ENCODE measurements around the gene ZCCHC24.

ZCCHC24 gene

DNA sequence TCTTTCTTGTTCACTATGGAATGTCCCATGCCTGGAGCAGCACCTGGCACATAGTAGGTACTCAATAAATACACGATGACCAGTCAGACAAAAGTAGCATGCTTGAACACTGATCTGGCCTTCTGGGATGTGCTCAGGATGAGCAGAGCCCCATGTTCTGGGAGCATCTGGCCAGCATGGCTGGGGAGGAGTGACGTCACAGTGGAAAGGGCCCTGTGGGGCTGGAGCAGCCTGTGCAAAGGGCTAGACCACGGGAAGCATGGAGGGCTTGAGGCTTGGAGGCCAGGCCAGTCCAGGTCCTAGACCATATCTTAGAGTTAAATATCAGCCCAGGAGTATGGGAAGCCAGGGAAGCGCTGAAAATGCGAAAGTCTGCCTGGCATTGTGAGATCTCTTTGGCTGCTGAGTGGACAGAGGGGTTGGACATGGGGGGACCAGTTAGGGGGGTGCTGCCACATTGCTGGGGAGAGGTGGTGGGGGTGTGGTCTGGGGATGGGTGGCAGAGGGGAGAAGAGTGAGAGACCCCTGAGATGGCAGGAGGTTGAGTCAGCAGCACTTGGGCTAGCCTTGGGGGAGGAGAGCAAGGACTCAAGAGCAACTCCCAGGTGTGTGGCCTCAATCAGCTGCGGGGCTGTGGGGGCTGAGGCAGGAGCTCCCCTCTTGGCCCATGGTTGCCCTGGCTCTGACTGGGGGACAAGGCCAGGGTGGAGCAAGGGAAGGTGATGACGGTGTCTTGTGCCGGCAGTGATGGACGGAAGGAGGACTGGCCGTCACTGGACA, 34.9 kb downstream of the ZCCHC24 start:
- DNase-seq (ENCODE audit: low spot score): no peak

DNA sequence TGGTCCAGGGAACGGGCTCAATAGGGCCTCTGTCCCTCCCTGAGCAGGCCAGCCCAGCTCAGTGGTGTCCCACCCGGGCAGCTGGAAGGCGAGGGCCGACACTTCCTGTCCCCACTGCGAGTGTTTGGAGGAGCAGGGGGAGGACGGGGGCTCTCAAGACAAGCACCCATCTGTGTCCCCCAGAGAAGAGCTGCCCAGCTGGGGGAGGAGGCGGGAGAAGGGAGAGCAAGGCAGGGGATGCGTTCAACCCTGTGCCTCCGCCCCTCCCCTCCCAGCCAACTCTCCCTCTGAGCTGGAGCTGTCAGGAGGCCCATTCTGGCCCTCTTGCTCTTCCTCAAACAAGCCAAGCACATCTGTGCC, 35.7 kb downstream of the ZCCHC24 start:
- no peak for DNase-seq (ENCODE audit: low spot score)

DNA sequence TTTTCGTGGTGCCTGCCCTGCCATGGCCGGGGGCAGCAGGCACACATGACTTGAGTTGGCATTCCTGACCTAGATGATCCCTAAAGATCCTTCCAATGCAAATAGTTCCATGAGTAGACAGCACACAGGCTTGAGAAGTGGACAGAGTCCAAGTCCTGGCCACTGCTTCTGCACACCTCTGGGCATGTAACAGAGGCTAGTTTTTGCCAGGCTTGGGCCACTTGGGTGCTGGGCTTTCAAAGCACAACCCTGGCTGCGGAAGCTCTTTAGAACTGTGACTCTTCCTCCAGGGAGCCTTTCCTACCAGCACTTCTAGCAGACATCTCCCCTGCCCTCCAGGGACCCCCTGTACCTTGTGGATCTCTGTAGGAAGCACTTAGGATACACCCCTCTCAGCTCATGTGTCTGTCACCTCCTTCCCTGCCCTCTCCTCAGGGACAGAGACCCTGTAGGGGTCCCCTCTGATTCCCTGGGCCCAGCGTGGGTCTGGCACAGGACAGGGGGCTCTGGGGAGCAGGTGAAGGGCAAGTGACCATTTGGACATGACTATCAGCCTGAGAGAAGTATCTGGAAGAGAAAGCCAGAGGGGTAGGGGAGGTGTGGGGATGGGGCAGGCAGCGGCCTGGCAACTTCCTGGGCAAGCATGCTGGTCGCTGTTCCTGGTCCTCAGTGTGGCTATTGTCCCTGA, 36.2 kb downstream of the ZCCHC24 start:
- DNase-seq (ENCODE audit: low spot score): no peak

DNA sequence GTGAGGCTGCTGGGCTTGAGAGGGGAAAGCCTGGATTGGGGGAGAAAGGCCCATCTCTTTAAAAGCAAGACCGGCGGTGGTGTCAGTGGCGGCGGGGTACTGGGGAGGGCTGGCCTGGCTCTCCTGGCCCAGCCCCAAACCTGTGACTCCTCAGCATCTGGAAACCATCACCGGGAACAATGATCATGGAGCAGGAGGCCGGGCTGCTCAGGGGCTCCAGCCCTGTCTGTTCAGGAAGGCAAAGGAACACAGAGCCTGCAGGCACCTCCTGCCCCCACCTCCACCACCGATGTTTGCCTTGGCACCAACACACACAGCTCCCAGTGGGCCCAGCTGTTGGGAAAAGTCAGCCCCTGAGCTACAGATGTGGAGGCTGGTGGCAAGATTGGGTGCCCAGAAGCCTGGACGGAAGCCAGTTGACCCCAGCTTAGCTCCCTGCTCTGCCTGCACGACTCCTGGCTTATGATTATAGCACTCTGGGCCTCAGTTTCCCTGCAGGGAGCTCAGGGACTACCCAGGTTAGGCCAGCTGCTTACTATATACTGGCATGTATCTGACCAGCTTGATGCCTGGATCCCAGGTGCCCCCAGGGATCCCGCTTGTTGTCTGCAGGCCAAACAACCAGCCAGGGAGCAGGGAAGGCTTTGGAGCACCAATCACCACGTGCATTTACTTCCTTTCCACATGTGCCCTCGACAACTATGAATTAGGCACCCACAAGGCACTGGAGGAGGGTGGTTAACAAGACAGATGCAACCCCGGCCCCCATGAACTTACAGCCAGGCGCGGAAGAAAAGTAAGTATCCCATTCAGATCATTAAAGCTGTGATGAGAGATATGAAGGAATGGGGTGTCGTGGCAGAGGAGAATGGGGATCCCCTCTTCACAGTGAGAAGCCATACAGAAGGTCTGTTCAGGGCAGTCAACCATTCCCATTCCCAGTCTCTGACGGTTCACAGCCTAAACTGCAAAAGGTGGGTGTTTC, 37.3 kb downstream of the ZCCHC24 start:
- peak; percentile 83 for DNase-seq (ENCODE audit: low spot score)

DNA sequence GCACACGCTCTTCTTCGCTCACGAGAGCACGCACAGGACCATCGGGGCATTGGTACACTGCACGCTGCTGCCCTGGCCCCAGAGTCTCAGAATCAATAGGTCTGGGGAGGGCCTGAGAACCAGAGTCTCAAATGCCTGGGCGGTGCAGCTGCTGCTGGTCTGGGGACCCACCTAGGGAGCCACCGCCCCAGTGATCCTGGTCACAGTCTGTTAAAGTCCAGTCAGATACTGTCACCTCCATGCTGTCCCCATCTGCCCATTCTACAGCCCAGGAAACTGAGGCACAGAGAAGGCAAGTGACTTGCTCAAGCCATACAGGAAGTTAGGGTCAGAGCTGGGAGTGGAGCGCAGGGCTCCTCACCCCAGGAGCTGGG, 38.0 kb downstream of the ZCCHC24 start:
- DNase-seq (ENCODE audit: low spot score): no peak

DNA sequence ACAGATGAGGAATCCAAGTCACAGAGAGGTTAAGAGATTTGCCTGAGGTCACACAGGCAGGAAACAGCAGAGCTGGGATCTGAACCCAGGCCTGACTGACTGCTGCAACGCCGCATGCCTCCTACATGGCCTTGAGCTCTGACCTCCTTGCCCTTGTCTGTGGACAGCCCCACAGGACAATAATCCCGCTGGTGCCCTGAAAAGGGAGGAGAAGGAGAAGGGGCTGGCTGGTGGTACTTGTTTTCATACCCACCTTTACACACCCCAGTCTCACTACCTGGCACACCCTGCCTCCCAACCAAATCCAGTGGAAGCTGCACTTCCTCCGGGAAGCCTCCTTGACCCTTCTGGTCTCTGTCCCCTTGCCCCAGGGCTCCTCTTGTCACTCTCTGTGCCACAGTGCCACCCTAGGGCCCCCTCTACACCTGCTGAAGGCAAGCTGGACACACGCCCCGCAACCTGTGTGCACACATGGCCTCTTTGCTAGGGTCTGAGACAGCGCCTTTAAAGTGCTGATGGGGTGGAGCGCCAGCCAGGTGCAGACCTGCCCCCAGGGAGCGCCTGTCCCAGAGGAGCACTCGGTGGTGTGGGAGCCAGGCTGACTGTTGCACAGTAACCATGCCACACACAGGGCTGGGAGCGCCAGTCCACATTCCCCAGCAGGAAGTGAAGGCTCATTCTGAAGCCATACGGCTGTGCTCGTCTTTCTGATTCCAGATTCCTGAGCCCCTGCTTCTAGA, 38.6 kb downstream of the ZCCHC24 start:
- DNase-seq (ENCODE audit: low spot score): no peak

DNA sequence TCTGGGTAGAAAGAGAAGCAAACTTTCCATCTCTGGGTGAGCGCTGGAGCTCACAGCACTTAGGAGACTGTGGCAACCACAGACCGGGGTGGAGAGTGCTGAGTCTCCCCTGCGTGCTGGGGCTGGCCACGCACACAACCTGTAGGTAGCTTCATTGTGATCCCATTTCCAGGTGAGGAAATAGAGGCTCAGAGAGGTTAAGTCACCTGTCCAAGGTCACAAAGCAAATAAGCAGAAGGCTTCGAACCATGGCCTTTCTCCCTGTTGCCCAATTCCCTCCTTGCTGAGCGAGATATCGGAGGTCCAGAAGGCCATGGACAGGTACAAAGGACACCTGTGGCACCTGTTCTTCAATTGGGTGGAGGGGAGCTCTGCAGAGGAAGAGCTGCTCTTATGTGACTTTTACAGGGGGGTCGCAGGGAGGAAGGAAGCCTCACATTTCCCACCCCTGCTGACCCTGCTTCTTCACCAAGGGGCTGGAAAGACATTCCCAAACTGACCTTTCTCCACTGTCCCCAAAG, 39.4 kb downstream of the ZCCHC24 start:
- no peak for DNase-seq (ENCODE audit: low spot score)

DNA sequence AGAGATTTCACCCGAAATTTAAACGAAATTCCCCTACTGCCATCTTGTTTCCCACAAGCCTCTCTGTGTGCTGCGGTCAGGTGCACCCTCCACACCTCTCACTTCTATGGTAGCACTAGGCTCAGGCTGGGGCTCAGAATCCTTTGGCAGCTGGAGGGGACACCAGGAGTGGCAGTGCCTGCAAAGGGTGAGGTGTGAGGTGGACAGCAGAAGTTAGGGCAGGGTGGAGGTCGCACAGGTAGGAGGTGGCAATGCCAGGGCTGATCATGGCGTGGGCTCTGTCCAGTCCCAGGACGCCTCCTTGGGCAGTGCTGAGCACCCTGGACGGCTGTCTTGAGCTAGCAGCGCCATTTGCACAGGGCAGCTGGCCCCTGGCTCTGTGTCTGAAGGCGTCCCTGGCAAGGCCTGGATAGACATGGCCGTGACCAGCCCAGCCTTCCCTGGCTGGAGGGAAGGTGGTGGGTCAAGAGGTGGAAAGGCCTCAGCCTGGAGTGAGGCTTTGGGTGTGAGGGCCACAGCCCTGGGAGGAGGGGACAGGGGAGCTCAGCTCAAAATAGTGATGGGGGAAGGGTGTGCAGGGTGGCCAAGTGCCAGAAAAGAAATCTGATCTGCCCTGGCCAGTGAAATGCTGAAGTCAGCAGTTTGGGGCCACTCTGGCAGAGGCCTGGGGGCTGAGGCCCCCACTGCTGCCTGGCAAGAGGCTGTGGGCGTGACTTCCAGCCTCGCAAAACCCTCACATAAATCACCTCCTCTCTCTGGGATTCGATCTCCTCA, 40.0 kb downstream of the ZCCHC24 start:
- no peak for DNase-seq (ENCODE audit: low spot score)

DNA sequence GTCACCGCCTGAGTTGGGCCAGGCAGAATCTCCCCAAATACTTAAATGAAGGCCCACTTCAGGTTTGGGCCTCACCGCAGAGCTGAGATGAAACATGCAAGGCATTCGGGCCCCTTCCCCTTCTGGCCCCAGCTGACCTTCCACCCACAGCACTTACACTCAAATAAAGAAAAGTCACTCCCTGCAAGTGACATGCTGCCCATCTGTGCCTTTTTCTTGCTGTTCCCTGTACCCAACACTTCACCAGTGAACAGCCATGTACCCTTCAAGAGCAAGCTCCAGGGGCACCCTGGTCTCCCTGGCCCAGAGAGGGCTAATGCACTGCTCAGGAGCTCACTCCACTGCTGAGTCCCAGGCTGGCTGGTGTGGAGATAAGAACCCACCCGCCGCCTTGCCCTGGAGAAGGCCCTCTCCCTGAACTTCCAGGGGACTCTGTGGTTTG, 40.7 kb downstream of the ZCCHC24 start:
- DNase-seq (ENCODE audit: low spot score): no peak

DNA sequence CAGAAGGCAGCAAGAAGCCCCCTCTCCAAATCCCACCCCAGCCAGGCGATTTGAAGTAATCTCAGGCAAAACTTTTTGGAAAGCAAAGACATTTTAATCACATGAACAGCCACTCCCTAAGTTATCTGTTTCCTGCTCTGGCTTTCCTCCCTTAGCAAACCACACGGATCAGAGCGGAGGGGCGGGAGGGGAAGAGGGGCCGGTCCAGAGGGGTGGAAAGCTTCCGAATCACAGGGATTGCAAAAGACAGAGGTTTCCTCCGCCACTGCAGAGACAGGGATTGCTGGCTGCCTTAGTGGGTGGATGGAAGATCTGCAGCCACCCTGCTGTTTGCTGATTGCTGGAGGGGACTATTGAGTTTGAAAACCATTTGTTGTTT, 41.2 kb downstream of the ZCCHC24 start:
- DNase-seq (ENCODE audit: low spot score): no peak

DNA sequence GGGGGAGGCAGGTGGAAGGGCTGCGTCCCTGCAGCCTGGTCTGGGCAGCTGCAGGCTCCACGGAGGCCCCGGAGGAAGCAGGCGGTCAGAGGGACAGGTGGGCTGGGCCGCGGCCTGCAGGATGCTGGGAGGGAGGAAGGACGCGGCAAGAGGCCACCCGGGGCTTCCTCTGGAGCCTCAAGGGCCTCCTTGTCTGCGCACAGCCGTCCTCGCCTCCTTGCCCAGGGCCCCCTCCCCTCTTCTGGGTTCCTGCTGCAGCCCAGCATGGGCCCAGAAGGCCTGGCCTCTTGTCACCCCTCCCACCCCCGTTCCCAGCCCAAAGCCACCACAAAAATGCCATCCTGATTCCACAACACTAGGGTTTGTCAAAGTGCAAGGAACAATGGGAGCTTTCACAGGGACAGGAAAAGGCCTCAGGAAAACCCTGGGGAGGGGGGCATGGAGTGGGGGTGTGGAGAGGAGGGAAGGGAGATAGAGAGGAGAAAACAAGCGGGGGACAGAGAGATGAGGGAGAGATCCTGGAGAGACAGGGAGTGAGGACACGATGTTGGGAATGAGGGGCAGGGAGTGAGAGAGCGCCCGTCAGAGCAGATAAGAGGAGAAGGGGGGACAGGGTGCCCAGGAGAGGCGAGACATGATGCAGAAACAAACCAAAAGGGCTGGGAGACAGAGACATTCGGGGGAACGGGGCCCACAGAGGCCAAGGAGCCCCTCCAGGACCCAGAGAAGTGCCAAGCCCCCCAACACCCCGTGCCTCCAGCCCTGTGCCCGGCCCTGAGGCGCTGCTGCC, 41.8 kb downstream of the ZCCHC24 start:
- no peak for DNase-seq (ENCODE audit: low spot score)

DNA sequence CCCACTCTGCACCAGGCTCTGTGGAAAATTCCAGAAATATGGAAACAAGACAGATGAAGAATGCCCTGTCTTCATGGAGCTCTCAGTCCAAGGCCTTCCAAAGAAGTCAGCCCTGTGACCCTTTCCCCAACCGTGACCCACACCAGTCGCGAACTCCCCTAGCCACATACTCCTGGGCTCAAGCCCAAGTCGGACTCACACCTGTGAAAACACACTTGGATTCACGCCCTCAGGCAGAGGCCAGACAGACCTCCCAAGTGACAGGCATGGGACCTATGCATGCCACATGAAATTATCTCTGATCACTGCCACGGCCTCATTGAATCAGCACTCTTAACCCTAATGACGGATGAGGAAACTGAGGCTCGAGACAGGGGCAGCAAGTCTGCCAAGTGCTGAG, 42.5 kb downstream of the ZCCHC24 start:
- DNase-seq (ENCODE audit: low spot score): no peak

DNA sequence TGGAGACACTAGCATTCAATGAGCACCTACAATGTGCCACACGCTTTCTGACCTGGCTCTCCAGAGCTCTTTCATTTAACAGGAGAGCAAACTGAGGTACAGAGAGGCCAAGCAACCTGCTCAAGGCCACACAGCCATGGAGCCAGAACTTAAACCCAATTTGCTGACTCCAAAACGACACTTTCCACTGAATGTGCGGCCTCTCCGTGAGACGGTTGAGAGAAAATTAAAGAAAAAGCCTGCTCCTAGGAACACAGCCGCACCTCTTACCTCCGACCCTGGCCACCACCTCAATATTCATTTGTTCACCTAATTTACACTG, 42.8 kb downstream of the ZCCHC24 start:
- no peak for DNase-seq (ENCODE audit: low spot score)

DNA sequence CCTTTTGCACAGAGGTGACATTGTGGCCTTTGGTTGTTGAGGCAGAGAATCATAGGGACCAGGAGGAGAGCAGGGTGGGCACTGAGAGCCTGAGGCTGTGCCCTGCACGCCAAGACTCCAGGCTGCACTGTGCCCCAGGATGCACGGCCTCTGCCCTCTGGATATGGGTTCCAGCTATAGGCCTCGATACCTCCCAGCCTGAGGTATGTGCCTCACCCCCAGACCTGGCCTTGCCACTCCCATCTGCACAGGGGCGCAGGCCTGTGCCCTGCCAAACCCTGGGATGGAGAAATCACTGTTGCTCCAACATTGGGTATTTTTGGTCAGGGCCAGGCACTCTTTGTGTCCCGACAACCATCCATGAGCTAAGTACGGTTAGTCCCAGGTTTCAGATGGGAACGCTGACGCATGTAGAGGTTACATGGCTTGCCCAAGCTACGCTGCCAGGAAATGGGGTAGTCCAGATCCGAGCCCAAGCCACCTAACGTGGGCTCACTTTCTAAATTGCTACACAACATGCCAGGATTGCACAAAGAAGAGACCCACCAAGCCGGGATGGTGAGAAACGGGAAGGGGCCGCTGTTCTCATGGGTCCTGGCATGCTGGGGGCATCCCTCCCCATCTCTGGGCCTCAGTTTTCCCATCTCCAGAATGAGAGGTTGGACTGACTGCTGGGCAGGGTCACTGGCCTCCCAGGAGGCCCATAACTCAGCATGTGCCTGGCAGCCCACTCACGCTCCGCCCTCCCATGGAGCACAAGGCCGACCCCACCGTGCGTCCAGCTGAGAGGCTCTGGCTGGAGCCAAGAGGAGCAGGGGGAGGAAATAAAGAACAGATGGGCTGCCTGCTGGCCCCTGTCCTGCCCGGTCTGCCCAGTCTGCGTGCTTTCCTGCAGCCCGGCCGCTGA, 44.2 kb downstream of the ZCCHC24 start:
- DNase-seq (ENCODE audit: low spot score): no peak

DNA sequence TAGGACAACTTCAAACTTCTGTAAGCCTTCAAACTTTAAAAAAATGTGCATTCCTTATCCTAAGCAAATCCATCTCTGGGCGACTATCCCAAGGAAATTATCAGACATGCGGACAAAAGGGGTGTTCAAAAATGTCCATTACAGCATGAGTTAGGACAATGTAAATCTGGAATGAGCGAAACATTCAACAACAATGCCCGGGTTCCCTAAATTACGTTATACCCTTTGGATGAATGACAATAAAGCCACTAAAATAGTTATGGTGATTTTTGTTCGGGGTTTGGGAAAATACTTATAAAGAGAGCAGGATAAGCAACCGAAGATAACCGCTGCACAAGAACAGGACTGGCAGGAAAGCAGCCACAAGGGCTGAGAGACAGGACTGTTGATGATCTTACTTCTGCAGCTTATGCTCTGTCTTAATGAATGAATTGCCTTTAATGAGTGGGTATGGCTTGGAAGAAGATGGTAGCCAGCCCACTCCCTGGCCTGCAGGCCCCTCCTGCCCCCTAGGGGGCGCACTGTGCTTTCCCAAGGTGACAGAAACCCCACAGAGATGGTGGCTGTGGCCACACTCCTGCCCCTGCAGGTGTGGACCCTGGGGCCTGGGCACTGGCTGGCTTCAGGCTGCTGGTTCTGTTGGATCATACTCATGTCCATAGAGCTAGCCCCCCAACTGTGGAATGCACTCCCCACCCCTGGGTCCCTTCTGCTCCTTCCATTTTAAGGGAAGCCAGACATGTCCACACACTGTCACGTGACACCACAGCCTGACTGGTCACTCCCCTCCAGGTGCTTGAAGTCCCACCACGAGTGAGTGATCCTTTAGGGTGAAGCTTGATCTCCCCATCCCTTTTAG, 45.0 kb downstream of the ZCCHC24 start:
- DNase-seq (ENCODE audit: low spot score): no peak

DNA sequence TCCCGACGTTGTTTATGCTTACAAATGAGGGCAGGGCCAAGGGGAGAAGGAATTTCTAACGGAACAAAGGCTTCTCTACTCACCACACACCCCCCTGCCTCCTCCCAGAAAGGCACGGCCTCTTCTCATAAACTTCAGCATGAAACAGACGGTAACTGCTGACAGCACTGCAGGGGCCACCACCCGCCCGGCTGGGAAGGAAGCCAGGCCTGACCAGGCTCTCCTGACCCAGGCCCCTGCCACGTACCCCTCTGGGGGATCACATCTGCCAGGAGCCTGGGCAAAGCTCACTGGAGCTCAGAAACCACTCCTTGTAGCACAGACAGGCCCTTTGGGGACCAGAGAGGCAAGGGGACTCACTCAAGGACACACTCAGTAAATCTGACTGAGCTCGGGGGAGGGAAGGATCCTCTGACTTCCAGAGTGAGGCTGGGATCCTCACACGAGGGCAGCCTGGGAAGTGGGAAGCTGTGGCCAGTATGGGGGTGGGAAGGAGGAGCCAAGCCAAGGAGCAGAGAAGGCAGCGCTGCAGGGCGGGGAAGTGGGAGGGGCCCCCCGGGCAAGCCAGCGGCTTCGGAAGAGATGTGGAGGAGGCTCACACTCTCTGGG, 46.1 kb downstream of the ZCCHC24 start:
- DNase-seq (ENCODE audit: low spot score): peak; percentile 90

DNA sequence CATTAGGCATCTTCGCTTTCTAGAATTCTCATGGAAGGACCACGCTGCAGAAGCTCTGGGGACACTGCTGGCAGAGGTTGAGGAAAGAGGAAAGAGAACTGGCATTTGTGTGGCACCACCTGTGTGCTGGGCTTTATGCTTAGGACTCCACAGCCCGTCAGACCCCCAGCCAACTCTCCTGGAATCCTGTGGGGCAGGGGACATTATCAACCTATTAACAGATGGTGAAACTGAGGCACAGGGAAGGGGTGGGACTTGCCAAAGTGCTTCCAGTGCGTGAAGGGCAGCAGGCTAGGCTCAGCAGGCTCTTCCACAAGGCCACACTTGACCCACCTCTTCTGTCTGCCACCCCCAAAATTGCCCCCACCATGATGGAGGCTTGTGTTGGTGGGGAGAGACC, 46.8 kb downstream of the ZCCHC24 start:
- DNase-seq (ENCODE audit: low spot score): no peak

All from left forelimb (tissue), 1 donor.